SK-N-SH treated with all-trans-retinoic acid at 6 μM for 48 hours (cell line): ENCODE data around the gene SAMD1.

Experiments used
- ATAC-seq: fragments of 200-7000 bp; cut with Tn5 transposase; 3 replicates; pipeline ENCODE4 v1.9.1; 2020; ENCODE audit warnings: mild to moderate bottlenecking, moderate library complexity
- ARNTL ChIP-seq: fragments of 450-650 bp; formaldehyde crosslinking; IDR thresholded peaks from 2 replicates; pipeline ENCODE4 v1.5.0; 2020; ENCODE audit warnings: low read depth, mild to moderate bottlenecking, moderate library complexity, borderline replicate concordance
- BACH2 ChIP-seq: fragments of 250-450 bp; sonication (Bioruptor Pico); IDR thresholded peaks from 2 replicates; pipeline ENCODE4 v1.9.0; 2021; ENCODE audit warnings: mild to moderate bottlenecking, borderline replicate concordance
- ESRRG ChIP-seq: fragments of 250-450 bp; sonication (Bioruptor Pico); IDR thresholded peaks from 2 replicates; pipeline ENCODE4 v1.6.1; 2021; ENCODE audit warnings: mild to moderate bottlenecking
- GLIS3 ChIP-seq: fragments of 250-450 bp; sonication (Bioruptor Pico); IDR thresholded peaks from 2 replicates; pipeline ENCODE4 v1.5.0; 2020; ENCODE audit warnings: mild to moderate bottlenecking, moderate library complexity
- ISL1 ChIP-seq: fragments of 250-450 bp; sonication (Bioruptor Pico); IDR thresholded peaks from 2 replicates; pipeline ENCODE4 v2.1.2; 2022; ENCODE audit warnings: mild to moderate bottlenecking, moderate library complexity
- OSR1 ChIP-seq: fragments of 250-450 bp; sonication (Bioruptor Pico); IDR thresholded peaks from 2 replicates; pipeline ENCODE4 v1.8.0; 2022; ENCODE audit warnings: moderate library complexity, mild to moderate bottlenecking, inconsistent platforms
- PPARA ChIP-seq: fragments of 250-450 bp; sonication (Bioruptor Pico); IDR thresholded peaks from 2 replicates; pipeline ENCODE4 v1.5.0; 2020; ENCODE audit warnings: mild to moderate bottlenecking, borderline replicate concordance
- RARB ChIP-seq: fragments of 250-450 bp; sonication (Bioruptor Pico); IDR thresholded peaks from 2 replicates; pipeline ENCODE4 v1.8.0; 2021; ENCODE audit warnings: mild to moderate bottlenecking, moderate library complexity
- SNAI2 ChIP-seq: fragments of 250-450 bp; sonication (Bioruptor Pico); IDR thresholded peaks from 2 replicates; pipeline ENCODE4 v1.5.0; 2020; ENCODE audit warnings: mild to moderate bottlenecking, moderate library complexity
- TCF4 ChIP-seq: fragments of 250-450 bp; sonication (Bioruptor Pico); IDR thresholded peaks from 2 replicates; pipeline ENCODE4 v1.8.0; 2021; ENCODE audit warnings: mild to moderate bottlenecking, moderate library complexity, borderline replicate concordance
- TOX ChIP-seq: fragments of 250-450 bp; sonication (Bioruptor Pico); IDR thresholded peaks from 2 replicates; pipeline ENCODE4 v1.8.0; 2021; ENCODE audit warnings: mild to moderate bottlenecking, moderate library complexity, borderline replicate concordance
- ZFP30 ChIP-seq: fragments of 450-650 bp; formaldehyde crosslinking; IDR thresholded peaks from 2 replicates; pipeline ENCODE4 v1.5.0; 2022; ENCODE audit warnings: mild to moderate bottlenecking, moderate library complexity
- ZNF565 ChIP-seq: fragments of 450-650 bp; formaldehyde crosslinking; conservative IDR thresholded peaks from 2 replicates; pipeline ENCODE4 v1.5.0; 2020; ENCODE audit warnings: low read depth, mild to moderate bottlenecking, moderate library complexity
- ZNF70 ChIP-seq: fragments of 450-650 bp; formaldehyde crosslinking; IDR thresholded peaks from 2 replicates; pipeline ENCODE4 v1.5.0; 2020; ENCODE audit warnings: mild to moderate bottlenecking, moderate library complexity
- ZNF8 ChIP-seq: fragments of 450-650 bp; formaldehyde crosslinking; IDR thresholded peaks from 2 replicates; pipeline ENCODE4 v1.5.0; 2020; ENCODE audit warnings: mild to moderate bottlenecking, moderate library complexity
- TF ChIP-seq, protein P1 (sequence below): fragments of 250-450 bp; sonication (Bioruptor Pico); IDR thresholded peaks from 2 replicates; pipeline ENCODE4 v1.8.0; 2021; ENCODE audit warnings: low read depth, mild to moderate bottlenecking, moderate library complexity, borderline replicate concordance
- TF ChIP-seq, protein P2 (sequence below): fragments of 250-450 bp; sonication (Bioruptor Pico); IDR thresholded peaks from 2 replicates; pipeline ENCODE4 v1.5.0; 2020; ENCODE audit warnings: mild to moderate bottlenecking, moderate library complexity
- TF ChIP-seq, protein P3 (sequence below): fragments of 250-450 bp; sonication (Bioruptor Pico); IDR thresholded peaks from 2 replicates; pipeline ENCODE4 v1.5.1; 2021; ENCODE audit warnings: mild to moderate bottlenecking, moderate library complexity
- TF ChIP-seq, protein P4 (sequence below): fragments of 250-450 bp; sonication (Bioruptor Pico); IDR thresholded peaks from 2 replicates; pipeline ENCODE4 v1.5.1; 2020; ENCODE audit warnings: low read depth, mild to moderate bottlenecking, moderate library complexity
- TF ChIP-seq, protein P5 (sequence below): fragments of 250-450 bp; sonication (Bioruptor Pico); IDR thresholded peaks from 2 replicates; pipeline ENCODE4 v1.8.0; 2020; ENCODE audit warnings: mild to moderate bottlenecking, moderate library complexity, borderline replicate concordance

The SAMD1 gene

DNA sequence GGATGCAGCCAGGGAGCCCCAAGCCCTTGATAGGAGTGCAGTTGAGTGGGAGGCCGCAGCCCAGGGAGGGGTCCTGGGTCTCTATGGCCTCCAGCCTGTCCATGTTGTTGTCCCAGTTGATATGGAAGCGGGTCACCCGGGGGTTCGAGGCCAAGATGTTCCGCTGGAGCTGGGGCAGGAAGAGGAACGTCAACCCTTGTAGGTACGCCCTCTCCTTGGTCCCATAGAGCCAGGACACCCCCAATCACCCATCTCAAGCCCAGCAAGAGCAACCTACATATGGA is 29.9 kb upstream of the SAMD1 start:
- ATAC-seq: no peak
- no peak for TF ChIP-seq ZNF70 (CRISPR knock-in tag)
- TF ChIP-seq RARB (CRISPR knock-in tag): no peak
- TF ChIP-seq ZFP30: no peak
- no peak for TF ChIP-seq PPARA
- TF ChIP-seq BACH2 (CRISPR knock-in tag): no peak

DNA sequence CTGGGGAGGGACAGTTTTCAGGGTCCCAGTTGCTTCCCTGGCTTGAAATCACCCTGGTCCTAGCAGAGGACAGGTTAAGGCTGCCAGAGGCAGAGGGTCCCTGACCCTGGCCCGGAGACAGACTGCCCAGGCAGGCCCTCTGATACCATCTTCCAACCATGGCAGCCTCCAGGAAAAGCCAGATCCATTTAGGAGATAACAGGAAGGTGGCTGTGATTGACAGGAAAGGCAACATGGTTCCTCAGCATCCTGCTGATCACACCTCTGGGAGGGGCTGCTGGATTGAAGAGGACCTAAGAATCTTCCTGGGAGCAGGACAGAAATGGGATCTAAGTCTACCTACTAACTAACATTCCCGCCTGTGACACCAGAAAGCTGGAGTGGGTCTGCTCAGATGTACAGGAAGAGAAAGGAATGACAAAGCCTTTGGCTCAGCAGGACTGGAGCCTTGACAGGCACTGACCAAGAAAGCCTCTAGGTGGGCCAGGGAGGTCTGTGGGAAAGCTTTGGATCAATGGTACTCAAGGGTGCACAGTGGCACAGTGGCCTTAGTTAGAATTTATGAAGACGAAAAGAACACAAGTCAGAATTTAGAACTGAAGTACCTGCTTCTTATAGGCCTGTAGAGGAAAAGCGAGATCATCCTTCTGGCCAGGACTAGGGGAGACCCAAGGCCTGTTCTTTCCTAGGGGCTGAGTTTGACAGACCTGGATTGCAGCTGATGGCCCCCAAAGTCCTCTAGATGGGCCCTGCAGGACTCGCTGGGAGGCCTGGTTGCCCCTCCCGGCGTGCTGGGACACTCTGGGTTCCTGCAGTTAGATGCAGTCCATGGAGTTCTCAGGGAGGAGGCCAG is 29.3 kb upstream of the SAMD1 start:
- no peak for ATAC-seq
- TF ChIP-seq, protein P1, sequence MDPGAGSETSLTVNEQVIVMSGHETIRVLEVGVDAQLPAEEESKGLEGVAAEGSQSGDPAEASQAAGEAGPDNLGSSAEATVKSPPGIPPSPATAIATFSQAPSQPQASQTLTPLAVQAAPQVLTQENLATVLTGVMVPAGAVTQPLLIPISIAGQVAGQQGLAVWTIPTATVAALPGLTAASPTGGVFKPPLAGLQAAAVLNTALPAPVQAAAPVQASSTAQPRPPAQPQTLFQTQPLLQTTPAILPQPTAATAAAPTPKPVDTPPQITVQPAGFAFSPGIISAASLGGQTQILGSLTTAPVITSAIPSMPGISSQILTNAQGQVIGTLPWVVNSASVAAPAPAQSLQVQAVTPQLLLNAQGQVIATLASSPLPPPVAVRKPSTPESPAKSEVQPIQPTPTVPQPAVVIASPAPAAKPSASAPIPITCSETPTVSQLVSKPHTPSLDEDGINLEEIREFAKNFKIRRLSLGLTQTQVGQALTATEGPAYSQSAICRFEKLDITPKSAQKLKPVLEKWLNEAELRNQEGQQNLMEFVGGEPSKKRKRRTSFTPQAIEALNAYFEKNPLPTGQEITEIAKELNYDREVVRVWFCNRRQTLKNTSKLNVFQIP (CRISPR knock-in tag): no peak
- TF ChIP-seq, protein P2, sequence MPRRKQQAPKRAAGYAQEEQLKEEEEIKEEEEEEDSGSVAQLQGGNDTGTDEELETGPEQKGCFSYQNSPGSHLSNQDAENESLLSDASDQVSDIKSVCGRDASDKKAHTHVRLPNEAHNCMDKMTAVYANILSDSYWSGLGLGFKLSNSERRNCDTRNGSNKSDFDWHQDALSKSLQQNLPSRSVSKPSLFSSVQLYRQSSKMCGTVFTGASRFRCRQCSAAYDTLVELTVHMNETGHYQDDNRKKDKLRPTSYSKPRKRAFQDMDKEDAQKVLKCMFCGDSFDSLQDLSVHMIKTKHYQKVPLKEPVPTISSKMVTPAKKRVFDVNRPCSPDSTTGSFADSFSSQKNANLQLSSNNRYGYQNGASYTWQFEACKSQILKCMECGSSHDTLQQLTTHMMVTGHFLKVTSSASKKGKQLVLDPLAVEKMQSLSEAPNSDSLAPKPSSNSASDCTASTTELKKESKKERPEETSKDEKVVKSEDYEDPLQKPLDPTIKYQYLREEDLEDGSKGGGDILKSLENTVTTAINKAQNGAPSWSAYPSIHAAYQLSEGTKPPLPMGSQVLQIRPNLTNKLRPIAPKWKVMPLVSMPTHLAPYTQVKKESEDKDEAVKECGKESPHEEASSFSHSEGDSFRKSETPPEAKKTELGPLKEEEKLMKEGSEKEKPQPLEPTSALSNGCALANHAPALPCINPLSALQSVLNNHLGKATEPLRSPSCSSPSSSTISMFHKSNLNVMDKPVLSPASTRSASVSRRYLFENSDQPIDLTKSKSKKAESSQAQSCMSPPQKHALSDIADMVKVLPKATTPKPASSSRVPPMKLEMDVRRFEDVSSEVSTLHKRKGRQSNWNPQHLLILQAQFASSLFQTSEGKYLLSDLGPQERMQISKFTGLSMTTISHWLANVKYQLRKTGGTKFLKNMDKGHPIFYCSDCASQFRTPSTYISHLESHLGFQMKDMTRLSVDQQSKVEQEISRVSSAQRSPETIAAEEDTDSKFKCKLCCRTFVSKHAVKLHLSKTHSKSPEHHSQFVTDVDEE (CRISPR knock-in tag): no peak
- no peak for TF ChIP-seq GLIS3 (CRISPR knock-in tag)
- TF ChIP-seq ZNF8 (CRISPR knock-in tag): no peak
- no peak for TF ChIP-seq ISL1 (CRISPR knock-in tag)
- no peak for TF ChIP-seq ARNTL
- TF ChIP-seq SNAI2 (CRISPR knock-in tag): no peak
- TF ChIP-seq, protein P3, sequence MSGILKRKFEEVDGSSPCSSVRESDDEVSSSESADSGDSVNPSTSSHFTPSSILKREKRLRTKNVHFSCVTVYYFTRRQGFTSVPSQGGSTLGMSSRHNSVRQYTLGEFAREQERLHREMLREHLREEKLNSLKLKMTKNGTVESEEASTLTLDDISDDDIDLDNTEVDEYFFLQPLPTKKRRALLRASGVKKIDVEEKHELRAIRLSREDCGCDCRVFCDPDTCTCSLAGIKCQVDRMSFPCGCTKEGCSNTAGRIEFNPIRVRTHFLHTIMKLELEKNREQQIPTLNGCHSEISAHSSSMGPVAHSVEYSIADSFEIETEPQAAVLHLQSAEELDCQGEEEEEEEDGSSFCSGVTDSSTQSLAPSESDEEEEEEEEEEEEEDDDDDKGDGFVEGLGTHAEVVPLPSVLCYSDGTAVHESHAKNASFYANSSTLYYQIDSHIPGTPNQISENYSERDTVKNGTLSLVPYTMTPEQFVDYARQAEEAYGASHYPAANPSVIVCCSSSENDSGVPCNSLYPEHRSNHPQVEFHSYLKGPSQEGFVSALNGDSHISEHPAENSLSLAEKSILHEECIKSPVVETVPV (CRISPR knock-in tag): no peak

DNA sequence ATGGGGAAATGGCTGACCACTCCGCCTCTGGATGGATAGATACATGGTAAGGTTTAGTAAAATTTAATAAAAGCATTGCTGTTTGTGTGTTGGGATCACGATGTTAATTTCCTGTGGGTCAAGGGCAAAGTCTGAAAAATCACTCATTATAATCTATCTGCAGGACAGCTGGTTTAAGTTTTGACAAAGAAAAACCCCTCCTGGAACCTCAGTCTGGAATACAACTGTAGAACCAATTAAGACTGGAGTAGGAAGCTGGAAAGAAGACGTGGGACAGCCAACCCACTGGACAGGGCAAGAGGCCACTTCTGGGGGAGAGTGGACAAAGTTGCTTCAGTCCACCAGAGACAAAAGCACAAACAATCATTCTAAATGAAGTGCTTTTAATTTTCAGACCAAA is 28.6 kb upstream of the SAMD1 start:
- ATAC-seq: no peak
- no peak for TF ChIP-seq ZNF70 (CRISPR knock-in tag)
- TF ChIP-seq, protein P3 (CRISPR knock-in tag): no peak
- no peak for TF ChIP-seq ZNF565 (CRISPR knock-in tag)
- TF ChIP-seq, protein P1 (CRISPR knock-in tag): no peak
- TF ChIP-seq OSR1 (CRISPR knock-in tag): no peak
- TF ChIP-seq, protein P4, sequence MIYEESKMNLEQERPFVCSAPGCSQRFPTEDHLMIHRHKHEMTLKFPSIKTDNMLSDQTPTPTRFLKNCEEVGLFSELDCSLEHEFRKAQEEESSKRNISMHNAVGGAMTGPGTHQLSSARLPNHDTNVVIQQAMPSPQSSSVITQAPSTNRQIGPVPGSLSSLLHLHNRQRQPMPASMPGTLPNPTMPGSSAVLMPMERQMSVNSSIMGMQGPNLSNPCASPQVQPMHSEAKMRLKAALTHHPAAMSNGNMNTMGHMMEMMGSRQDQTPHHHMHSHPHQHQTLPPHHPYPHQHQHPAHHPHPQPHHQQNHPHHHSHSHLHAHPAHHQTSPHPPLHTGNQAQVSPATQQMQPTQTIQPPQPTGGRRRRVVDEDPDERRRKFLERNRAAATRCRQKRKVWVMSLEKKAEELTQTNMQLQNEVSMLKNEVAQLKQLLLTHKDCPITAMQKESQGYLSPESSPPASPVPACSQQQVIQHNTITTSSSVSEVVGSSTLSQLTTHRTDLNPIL (CRISPR knock-in tag): no peak
- TF ChIP-seq TOX (CRISPR knock-in tag): no peak
- TF ChIP-seq, protein P5, sequence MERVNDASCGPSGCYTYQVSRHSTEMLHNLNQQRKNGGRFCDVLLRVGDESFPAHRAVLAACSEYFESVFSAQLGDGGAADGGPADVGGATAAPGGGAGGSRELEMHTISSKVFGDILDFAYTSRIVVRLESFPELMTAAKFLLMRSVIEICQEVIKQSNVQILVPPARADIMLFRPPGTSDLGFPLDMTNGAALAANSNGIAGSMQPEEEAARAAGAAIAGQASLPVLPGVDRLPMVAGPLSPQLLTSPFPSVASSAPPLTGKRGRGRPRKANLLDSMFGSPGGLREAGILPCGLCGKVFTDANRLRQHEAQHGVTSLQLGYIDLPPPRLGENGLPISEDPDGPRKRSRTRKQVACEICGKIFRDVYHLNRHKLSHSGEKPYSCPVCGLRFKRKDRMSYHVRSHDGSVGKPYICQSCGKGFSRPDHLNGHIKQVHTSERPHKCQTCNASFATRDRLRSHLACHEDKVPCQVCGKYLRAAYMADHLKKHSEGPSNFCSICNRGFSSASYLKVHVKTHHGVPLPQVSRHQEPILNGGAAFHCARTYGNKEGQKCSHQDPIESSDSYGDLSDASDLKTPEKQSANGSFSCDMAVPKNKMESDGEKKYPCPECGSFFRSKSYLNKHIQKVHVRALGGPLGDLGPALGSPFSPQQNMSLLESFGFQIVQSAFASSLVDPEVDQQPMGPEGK (CRISPR knock-in tag): no peak
- TF ChIP-seq GLIS3 (CRISPR knock-in tag): no peak
- TF ChIP-seq ZNF8 (CRISPR knock-in tag): no peak
- TF ChIP-seq RARB (CRISPR knock-in tag): no peak
- TF ChIP-seq ESRRG (CRISPR knock-in tag): no peak
- TF ChIP-seq, protein P2 (CRISPR knock-in tag): no peak
- TF ChIP-seq BACH2 (CRISPR knock-in tag): no peak
- TF ChIP-seq TCF4 (CRISPR knock-in tag): no peak
- TF ChIP-seq PPARA: no peak
